ENCODE data around the gene FBXW12.

Gene FBXW12

DNA sequence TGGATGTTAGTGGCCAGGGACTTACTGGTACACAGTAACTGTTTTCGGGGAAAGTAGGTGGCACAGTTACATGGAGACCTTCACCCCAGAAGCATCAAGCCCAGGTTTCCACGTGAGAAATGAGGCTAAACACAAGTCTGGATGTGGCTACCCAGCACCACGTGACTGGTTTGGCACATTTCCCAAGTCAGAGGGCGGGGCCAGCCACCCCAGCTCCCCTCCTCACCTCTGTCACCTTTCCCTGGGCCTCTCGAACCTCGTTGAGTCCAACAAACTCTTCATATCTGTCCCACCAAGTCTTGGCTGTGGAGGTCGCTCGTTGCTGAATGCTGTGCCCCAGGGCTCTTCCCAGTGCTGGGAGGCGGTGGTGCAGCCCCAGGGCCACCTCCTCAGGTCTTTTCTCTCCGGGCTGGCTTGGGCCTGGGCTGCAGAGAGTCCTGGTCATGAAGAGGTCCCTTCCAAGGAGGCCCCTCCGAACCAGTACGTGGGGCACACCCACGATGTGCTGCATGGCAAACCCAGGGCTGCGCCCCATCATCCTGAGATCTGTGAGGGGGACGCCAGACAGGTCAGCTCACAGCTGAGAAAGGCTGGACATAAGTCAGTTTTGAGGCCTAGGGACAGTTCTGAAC, 62.7 kb downstream of the FBXW12 start:
- DNase-seq, result no peak

DNA sequence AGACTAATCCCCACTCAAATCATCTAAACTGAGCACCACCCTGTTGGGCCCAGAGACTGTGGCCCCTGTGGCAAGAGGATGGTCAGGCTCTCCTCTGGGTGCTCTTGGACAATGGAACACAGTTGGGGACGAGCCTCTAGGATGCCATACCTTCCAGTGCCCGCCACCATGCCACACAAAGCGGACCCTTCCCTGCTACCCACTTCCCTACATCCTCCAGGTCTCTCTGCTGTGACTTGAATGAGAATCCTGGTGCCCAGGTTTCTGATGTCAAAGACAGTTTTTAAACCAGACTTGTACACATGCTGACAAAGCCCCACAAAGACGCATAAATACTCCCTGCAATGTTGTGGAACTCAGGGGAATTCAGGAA, 63.2 kb downstream of the FBXW12 start:
- DNase-seq, result no peak

DNA sequence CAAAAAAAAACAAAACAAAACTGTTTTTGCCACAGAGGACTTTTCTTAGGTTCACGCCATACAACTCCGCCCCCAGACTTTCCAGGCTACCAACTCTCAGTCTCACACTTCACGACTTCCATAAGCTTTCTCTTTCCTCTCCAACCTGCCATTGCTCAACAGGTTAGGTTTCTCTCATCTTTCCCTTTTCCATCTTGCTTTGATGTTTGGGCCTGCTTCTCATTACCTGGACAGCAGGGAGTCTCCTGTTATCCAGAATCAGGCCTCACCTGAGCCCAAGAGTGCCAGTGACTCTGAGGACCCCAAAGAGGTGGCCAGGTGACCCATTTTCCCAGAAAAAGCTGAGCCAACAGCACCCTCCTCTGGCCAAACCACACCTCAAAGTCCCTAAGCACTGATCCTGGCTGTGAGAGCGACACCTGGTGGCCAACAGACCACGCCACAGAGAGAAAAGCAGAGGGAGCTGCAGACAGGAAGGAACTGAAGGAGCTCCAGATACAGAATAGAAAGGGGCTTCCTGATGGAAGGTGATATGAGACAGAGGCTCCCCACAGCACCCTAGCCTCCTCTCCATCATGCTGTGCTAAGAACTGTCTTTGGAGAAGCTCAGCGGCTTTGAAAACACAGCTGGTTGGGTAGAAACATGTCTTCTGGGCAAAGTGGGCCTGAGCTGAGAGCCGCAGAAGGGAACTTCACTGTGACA, 63.9 kb downstream of the FBXW12 start:
- DNase-seq, result peak in 49 of 51 donors; percentile 15 to 93 (median 72)

DNA sequence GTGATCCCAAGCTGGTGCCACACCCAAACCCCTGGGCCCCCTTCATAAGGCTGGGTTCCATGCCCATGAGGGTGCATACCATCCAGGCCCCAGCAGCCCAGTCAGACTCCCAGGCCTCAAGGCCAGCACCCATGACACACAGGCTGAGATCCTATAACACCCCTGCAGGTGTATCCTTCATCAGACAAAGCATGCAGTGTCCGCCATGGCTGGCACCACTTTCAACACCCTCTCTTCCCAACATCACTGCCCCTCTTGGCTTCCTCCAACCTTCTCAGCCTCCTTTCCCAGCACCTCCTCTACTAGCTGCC, 64.4 kb downstream of the FBXW12 start:
- DNase-seq, result no peak

DNA sequence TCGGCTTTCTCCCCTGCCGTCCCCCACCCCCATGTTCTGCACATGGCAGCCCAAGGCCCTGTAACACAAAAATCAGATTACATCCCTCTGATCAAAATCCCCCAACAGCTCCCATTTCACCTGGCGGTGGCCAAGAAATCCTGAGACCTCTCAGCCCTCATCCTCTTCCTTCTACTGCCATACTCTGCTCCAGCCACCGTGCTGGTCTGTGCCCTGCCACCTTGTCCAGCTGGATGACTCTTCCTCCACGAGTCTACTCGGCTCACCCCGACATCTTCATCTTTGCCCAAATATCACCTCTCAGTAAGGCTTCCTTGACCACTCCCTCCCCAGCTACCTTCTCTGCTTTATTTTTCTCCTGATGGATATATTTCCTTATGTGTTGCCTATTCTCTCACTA, 64.8 kb downstream of the FBXW12 start:
- DNase-seq, result no peak

DNA sequence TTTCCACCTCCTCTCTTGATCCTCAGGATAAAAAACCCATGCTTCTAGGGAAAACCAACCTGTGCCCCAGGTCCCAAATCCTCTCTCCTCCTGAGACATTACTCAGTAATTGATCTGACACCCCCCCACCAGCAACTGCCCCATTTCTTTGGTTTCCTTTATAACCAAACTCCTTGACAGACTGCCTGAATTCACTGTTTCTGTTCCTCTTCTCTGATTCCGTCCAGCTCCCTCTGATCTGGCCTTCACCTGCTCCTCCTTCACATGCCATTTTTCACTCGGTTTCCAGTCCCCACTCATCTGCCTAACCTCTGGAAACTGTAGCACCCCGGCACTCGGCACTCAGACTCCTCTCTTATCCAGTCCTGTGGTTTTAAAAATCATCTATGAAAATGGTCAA, 65.8 kb downstream of the FBXW12 start:
- DNase-seq, result no peak

DNA sequence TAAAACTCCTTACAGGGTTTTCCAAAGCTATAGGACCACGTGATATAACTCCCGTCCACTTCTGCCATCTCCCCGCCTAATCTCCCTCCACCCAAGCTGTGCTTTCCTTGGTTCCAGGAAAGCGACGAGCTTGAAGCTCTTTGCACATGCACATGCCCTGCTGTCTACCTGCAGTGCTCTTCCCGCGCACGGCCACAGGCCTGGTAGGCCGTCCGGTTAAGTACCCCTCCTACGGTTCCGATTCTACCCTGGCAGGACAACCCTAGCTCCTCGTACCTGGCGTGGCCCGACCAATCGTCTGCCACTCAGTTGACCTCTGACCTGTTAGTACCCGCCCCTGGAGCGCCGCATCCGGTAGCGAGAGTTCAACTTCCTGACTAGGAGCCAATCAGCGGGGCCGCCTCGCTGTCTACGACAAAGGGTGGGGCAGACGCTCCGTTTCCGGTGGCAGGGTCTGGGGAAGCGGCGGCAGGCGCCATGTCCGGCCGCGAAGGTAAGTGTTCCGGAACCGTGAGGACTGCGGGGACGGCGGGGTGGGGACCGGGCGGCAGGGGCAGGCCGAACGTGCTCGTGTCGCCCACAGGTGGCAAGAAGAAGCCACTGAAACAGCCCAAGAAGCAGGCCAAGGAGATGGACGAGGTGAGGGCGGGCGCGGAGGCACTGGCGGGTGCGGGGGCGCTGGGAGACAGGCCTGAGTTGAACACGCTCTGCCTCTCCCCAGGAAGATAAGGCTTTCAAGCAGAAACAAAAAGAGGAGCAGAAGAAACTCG, 68.0 kb downstream of the FBXW12 start, which contains the start of the genes CCDC51 and TMA7:
Gene CCDC51, minus strand, starts transcription at position 300 of the 770 bp plus-strand sequence. CDS start 4,991 bp downstream, outside the sequence.
Gene TMA7, plus strand, starts transcription at position 438 of the 770 bp plus-strand sequence. Its CDS starts 40 bp downstream, at position 478.
- DNase-seq, result peak; percentile 70 to 99 (median 97)

DNA sequence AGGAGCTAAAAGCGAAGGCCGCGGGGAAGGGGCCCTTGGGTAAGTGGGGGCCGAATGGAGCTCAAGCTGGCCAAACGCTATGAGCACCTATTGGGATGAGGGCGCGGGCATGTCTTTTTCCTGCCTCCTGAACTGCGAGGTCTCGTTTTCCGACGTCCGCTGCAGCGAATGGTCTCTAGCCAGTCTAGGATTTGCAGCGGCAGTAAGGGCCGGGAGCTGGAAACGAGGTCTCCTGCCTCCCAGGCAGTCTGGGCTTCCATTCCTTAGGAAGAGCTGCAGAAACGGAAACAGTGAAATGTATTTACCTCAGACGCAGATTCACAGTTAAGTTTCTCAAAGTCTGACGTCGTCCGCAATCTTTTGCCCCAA, 68.6 kb downstream of the FBXW12 start:
- DNase-seq, result peak in 1 of 51 donors; percentile 56

DNA sequence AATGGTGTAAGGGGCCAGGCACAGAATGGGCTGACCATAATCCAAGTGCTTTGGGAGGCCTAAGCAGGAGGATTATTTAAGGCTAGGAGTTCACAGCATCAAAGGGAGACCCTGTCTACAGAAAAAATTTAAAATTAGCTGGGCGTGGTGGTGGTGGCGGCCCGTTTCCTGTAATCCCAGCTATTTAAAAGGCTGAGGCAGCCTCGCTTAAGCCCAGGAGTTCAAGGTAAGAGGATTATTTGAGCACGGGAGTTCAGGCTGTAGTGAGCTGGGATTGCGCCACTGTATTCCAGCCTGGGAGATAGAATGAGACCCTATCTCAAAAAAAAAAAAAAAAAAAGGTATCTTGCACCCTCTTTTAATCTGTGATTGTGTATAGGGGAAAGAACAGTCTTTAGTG, 69.9 kb downstream of the FBXW12 start:
- DNase-seq, result no peak
